GM18505 (cell line): ENCODE measurements around the gene CHST12.

Source experiments
- ATAC-seq: cut with Tn5 transposase; IDR thresholded peaks from one replicate; pipeline ENCODE4 v1.9.1; 2021; ENCODE audit not compliant: unreplicated experiment
- POLR2A ChIP-seq: IDR thresholded peaks from 4 replicates; pipeline ENCODE4 v1.6.1; 2011; ENCODE audit warnings: borderline replicate concordance; ENCODE audit not compliant: insufficient read depth, insufficient read length; ENCODE audit errors: extremely low read depth

CHST12 gene

GRCh38 chr7:2420216-2420933, 17.0 kb downstream of the CHST12 start:
- no peak for ATAC-seq
- TF ChIP-seq POLR2A: no peak

GRCh38 chr7:2421943-2422310, 18.5 kb downstream of the CHST12 start:
- no peak for TF ChIP-seq POLR2A
- no peak for ATAC-seq

- no peak for TF ChIP-seq POLR2A
- ATAC-seq: no peak
These were observed 22.3 kb downstream of the CHST12 start for GRCh38 chr7:2425749-2426148.

- TF ChIP-seq POLR2A: no peak
- no peak for ATAC-seq
These were observed 28.0 kb downstream of the CHST12 start for GRCh38 chr7:2431260-2431867.

- no peak for ATAC-seq
- no peak for TF ChIP-seq POLR2A
These were observed 29.7 kb downstream of the CHST12 start for GRCh38 chr7:2432910-2433712.

- TF ChIP-seq POLR2A: no peak
- no peak for ATAC-seq
These were observed 30.5 kb downstream of the CHST12 start for GRCh38 chr7:2433713-2434550.

- ATAC-seq: no peak
- TF ChIP-seq POLR2A: no peak
These were observed 31.7 kb downstream of the CHST12 start for GRCh38 chr7:2435146-2435545.

GRCh38 chr7:2436341-2437104, 33.1 kb downstream of the CHST12 start:
- TF ChIP-seq POLR2A: no peak
- ATAC-seq: no peak

GRCh38 chr7:2437136-2437535, 33.7 kb downstream of the CHST12 start:
- TF ChIP-seq POLR2A: no peak
- ATAC-seq: no peak

GRCh38 chr7:2437537-2438148, 34.2 kb downstream of the CHST12 start:
- TF ChIP-seq POLR2A: no peak
- no peak for ATAC-seq

- ATAC-seq: no peak
- TF ChIP-seq POLR2A: no peak
These were observed 34.8 kb downstream of the CHST12 start for GRCh38 chr7:2438186-2438585.

- no peak for TF ChIP-seq POLR2A
These were observed 35.4 kb downstream of the CHST12 start for GRCh38 chr7:2438775-2439174.

GRCh38 chr7:2440608-2441245, 37.3 kb downstream of the CHST12 start:
- ATAC-seq: no peak
- TF ChIP-seq POLR2A: no peak

More at GRCh38 chr7:2438775-2439174, 35.4 kb downstream of the CHST12 start:
- no peak for ATAC-seq
